DOHH2 (cell line): ENCODE results near the gene VAPA.

Source experiments
- H3F3A ChIP-seq: fragments of 200-600 bp; sonication (generic), shearing (Covaris generic); 2 replicates; pipeline ENCODE4 v1.6.0; 2016; ENCODE audit warnings: antibody characterized with exemption, mild to moderate bottlenecking; ENCODE audit not compliant: control insufficient read depth, insufficient read depth
- H3K27ac ChIP-seq: fragments of 200-600 bp; sonication (generic); 2 replicates; pipeline ENCODE4 v1.5.1; 2014; ENCODE audit warnings: low read depth, mild to moderate bottlenecking, low read length, moderate library complexity
- H3K27me3 ChIP-seq: fragments of 200-600 bp; sonication (generic); 2 replicates; pipeline ENCODE4 v1.6.1; 2014; ENCODE audit warnings: mild to moderate bottlenecking, low read length, mixed read lengths; ENCODE audit not compliant: control insufficient read depth
- H3K36me3 ChIP-seq: fragments of 200-600 bp; sonication (generic); 2 replicates; pipeline ENCODE4 v1.6.1; 2014; ENCODE audit warnings: mild to moderate bottlenecking, low read length, moderate library complexity, mixed read lengths; ENCODE audit not compliant: control insufficient read depth
- H3K4me1 ChIP-seq: fragments of 200-600 bp; sonication (generic); 2 replicates; pipeline ENCODE4 v1.6.1; 2014; ENCODE audit warnings: mild to moderate bottlenecking, low read length, mixed read lengths; ENCODE audit not compliant: control insufficient read depth
- H3K4me2 ChIP-seq: fragments of 200-600 bp; sonication (generic); 2 replicates; pipeline ENCODE4 v1.6.0; 2014; ENCODE audit warnings: mild to moderate bottlenecking, low read length, moderate library complexity
- H3K4me3 ChIP-seq: fragments of 200-600 bp; sonication (generic); 2 replicates; pipeline ENCODE4 v1.5.1; 2014; ENCODE audit warnings: mild to moderate bottlenecking, low read length, mixed read lengths
- H3K79me2 ChIP-seq: fragments of 200-600 bp; sonication (generic); 2 replicates; pipeline ENCODE4 v1.6.1; 2014; ENCODE audit warnings: mild to moderate bottlenecking, low read length, mixed read lengths; ENCODE audit not compliant: control insufficient read depth
- H3K9me2 ChIP-seq: fragments of 200-600 bp; sonication (generic); replicated peaks from 2 replicates; pipeline ENCODE4 v1.6.1; 2014; ENCODE audit warnings: mild to moderate bottlenecking, low read length, mixed read lengths; ENCODE audit not compliant: control insufficient read depth
- H3K9me3 ChIP-seq: fragments of 200-600 bp; sonication (generic); 2 replicates; pipeline ENCODE4 v1.6.1; 2014; ENCODE audit warnings: antibody characterized with exemption, low read length, mixed read lengths; ENCODE audit not compliant: control insufficient read depth, insufficient read depth
- H4K20me1 ChIP-seq: fragments of 200-600 bp; sonication (generic); 2 replicates; pipeline ENCODE4 v1.6.0; 2014; ENCODE audit warnings: low read depth, mild to moderate bottlenecking, antibody characterized with exemption, low read length, moderate library complexity; ENCODE audit not compliant: control insufficient read depth, insufficient read depth
- EZH2phosphoT487 ChIP-seq: fragments of 200-600 bp; sonication (generic); IDR thresholded peaks from 2 replicates; pipeline ENCODE4 v1.6.1; 2017; ENCODE audit warnings: borderline replicate concordance, mild to moderate bottlenecking, antibody characterized with exemption, low read length, moderate library complexity, mixed read lengths
- TF ChIP-seq, protein P1 (sequence below): fragments of 200-600 bp; sonication (generic); IDR thresholded peaks from one replicate; pipeline ENCODE4 v1.5.1; 2014; ENCODE audit warnings: antibody characterized with exemption, mild to moderate bottlenecking, low read depth, low read length; ENCODE audit not compliant: poor library complexity, severe bottlenecking

VAPA gene

DNA sequence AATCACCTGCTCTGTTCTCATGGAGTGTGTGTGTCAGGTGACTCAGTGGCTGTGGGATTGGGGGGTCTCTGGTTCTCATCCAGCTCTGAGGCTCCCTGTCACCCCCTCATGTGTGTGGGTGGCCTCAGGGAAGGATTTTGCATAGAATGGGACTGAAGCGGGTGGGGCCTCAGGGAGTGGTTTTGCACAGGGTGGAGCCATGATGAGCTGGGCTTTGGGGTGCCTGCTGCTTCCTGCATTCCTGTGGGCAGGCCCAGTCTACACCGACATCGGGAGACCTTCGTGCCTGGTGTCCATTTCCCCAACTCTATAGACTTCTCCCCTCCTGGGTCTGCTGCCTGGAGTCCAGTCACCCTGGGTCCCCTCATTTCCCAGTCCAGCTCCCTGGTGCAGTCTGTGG is 59.7 kb downstream of the VAPA start:
- Histone ChIP-seq H3K4me3 (no peak overlapping the region), H4K20me1 (no peaks in the 10 kb centered on the region), H3K27ac (no peak overlapping the region), H3K36me3 (no peaks in the 10 kb centered on the region), H3K9me3 (no peaks in the 10 kb centered on the region), H3K27me3 (no peaks in the 10 kb centered on the region), H3F3A (no peaks in the 10 kb centered on the region), H3K9me2 (no peaks in the 10 kb centered on the region), H3K4me1 (no peaks in the 10 kb centered on the region), H3K79me2 (no peaks in the 10 kb centered on the region), H3K4me2 (no peak overlapping the region)
- TF ChIP-seq, protein P1, sequence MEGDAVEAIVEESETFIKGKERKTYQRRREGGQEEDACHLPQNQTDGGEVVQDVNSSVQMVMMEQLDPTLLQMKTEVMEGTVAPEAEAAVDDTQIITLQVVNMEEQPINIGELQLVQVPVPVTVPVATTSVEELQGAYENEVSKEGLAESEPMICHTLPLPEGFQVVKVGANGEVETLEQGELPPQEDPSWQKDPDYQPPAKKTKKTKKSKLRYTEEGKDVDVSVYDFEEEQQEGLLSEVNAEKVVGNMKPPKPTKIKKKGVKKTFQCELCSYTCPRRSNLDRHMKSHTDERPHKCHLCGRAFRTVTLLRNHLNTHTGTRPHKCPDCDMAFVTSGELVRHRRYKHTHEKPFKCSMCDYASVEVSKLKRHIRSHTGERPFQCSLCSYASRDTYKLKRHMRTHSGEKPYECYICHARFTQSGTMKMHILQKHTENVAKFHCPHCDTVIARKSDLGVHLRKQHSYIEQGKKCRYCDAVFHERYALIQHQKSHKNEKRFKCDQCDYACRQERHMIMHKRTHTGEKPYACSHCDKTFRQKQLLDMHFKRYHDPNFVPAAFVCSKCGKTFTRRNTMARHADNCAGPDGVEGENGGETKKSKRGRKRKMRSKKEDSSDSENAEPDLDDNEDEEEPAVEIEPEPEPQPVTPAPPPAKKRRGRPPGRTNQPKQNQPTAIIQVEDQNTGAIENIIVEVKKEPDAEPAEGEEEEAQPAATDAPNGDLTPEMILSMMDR = no peak
- TF ChIP-seq EZH2phosphoT487 = no peak

DNA sequence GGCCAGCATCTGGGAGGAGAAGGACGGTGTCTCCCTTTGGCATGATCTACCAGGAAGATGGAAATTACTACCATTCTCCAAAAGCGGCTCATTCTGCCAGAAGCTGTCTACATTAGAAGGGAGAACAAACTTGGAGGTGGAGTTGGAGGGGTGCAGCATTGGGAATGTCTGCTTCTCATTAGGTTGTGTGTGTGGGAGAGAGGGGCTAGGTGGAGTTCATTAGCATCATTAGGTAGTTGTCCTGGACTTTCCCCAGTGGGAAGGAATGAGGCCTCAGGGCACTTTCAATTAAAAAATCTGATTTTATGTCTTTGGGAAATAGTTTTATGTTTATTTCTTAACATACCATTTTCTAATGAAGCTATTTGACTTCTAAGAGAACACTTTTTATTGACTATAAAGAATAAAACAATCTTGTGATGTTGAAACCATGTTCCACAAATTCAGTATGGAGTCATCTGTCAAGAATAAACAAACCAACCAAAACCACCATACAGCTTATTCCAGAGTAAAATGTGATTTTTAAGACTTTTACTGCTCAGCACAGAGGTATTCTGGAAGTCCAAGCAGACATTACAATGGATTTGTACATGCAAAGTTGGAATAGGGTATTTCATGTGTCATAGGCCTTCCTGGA is 60.6 kb downstream of the VAPA start:
- no peaks in the 10 kb centered on the region for H3K36me3 ChIP-seq
- no peaks in the 10 kb centered on the region for H4K20me1 ChIP-seq
- no peaks in the 10 kb centered on the region for H3K9me2 ChIP-seq
- TF ChIP-seq, protein P1 = no peak
- no peak for TF ChIP-seq EZH2phosphoT487
- no peaks in the 10 kb centered on the region for H3F3A ChIP-seq
- no peak overlapping the region for H3K27ac ChIP-seq
- H3K4me3 ChIP-seq = no peak overlapping the region
- no peaks in the 10 kb centered on the region for H3K27me3 ChIP-seq
- no peak overlapping the region for H3K4me2 ChIP-seq
- no peaks in the 10 kb centered on the region for H3K4me1 ChIP-seq
- no peaks in the 10 kb centered on the region for H3K79me2 ChIP-seq
- no peaks in the 10 kb centered on the region for H3K9me3 ChIP-seq

DNA sequence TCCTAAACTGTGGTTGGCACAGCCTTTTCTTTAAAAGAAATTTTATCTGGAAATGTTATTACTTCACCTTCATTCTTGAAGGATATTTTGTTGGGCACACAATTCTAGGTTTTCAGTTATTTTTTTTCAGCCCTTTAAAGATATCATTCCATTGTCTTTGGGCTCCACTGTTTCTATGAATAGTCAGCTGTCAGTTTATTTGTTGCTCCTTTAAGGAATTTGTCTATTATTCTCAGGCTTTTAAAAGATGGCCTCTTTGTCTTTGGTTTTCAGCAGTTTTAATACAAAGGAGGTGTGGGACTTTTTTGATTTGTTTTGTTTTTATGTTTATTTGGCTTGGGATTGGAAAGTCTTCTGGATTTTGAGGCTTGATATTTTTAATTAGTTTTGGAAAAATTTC is 61.8 kb downstream of the VAPA start:
- Histone ChIP-seq H3K9me3 (no peaks in the 10 kb centered on the region), H3K4me3 (no peak overlapping the region), H3K9me2 (no peaks in the 10 kb centered on the region), H3K4me1 (no peaks in the 10 kb centered on the region), H3F3A (no peaks in the 10 kb centered on the region), H3K4me2 (no peak overlapping the region), H3K79me2 (no peaks in the 10 kb centered on the region), H3K27me3 (no peaks in the 10 kb centered on the region), H3K36me3 (no peaks in the 10 kb centered on the region), H3K27ac (no peak overlapping the region), H4K20me1 (no peaks in the 10 kb centered on the region)
- TF ChIP-seq, protein P1 = no peak
- TF ChIP-seq EZH2phosphoT487 = no peak
